GM19397 (cell line): ENCODE data around the gene PRDM16.

Experiments used
- ATAC-seq: cut with Tn5 transposase; IDR thresholded peaks from one replicate; pipeline ENCODE4 v1.9.1; 2021; ENCODE audit warnings: mild to moderate bottlenecking, moderate library complexity; ENCODE audit not compliant: unreplicated experiment

The PRDM16 gene

GRCh38 chr1:3378411-3379208 is 309.6 kb downstream of the PRDM16 start:
- ATAC-seq: no peak

GRCh38 chr1:3379934-3380333 is 310.9 kb downstream of the PRDM16 start:
- ATAC-seq: no peak

- no peak for ATAC-seq
Measured at GRCh38 chr1:3380469-3380868, 311.5 kb downstream of the PRDM16 start.

- no peak for ATAC-seq
Measured at GRCh38 chr1:3381901-3382300, 312.9 kb downstream of the PRDM16 start.

- ATAC-seq: no peak
Measured at GRCh38 chr1:3382326-3383057, 313.5 kb downstream of the PRDM16 start.

GRCh38 chr1:3383679-3384078 is 314.7 kb downstream of the PRDM16 start:
- ATAC-seq: no peak

GRCh38 chr1:3384407-3384806 is 315.4 kb downstream of the PRDM16 start:
- ATAC-seq: no peak

- ATAC-seq: no peak
Measured at GRCh38 chr1:3386205-3387002, 317.4 kb downstream of the PRDM16 start.

- no peak for ATAC-seq
Measured at GRCh38 chr1:3387401-3387800, 318.4 kb downstream of the PRDM16 start.

GRCh38 chr1:3389093-3389833 is 320.3 kb downstream of the PRDM16 start:
- no peak for ATAC-seq

- no peak for ATAC-seq
Measured at GRCh38 chr1:3390291-3390690, 321.3 kb downstream of the PRDM16 start.

GRCh38 chr1:3391711-3392110 is 322.7 kb downstream of the PRDM16 start:
- no peak for ATAC-seq

- ATAC-seq: no peak
Measured at GRCh38 chr1:3393024-3393986, 324.3 kb downstream of the PRDM16 start.

- no peak for ATAC-seq
Measured at GRCh38 chr1:3393987-3394920, 325.3 kb downstream of the PRDM16 start.

- ATAC-seq: no peak
Measured at GRCh38 chr1:3396411-3396810, 327.4 kb downstream of the PRDM16 start.

- no peak for ATAC-seq
Measured at GRCh38 chr1:3397311-3397710, 328.3 kb downstream of the PRDM16 start.

GRCh38 chr1:3398396-3399140 is 329.6 kb downstream of the PRDM16 start:
- ATAC-seq: no peak

GRCh38 chr1:3399732-3400131 is 330.7 kb downstream of the PRDM16 start:
- ATAC-seq: no peak
